ENCODE results near the gene CFI.

DNA sequence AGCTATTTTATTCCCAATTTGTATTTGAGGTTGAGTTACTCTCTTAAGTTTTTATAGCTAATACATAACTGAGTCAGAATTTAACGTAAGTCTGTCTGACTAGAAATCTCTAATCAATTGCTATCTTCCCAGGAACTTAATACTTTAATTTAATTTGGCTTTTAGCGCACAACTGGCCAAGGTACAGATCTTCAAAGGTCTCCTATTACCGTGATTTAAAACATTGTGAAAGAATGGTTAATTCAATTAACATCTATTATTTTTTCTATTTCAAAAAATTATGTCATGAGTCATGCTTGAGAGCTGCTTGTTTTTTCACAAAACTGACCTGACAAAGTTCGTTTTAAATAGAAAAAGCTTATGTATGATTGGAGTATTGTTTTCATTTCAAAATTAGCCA, 49.9 kb downstream of the CFI start:
- TF ChIP-seq, protein P1, sequence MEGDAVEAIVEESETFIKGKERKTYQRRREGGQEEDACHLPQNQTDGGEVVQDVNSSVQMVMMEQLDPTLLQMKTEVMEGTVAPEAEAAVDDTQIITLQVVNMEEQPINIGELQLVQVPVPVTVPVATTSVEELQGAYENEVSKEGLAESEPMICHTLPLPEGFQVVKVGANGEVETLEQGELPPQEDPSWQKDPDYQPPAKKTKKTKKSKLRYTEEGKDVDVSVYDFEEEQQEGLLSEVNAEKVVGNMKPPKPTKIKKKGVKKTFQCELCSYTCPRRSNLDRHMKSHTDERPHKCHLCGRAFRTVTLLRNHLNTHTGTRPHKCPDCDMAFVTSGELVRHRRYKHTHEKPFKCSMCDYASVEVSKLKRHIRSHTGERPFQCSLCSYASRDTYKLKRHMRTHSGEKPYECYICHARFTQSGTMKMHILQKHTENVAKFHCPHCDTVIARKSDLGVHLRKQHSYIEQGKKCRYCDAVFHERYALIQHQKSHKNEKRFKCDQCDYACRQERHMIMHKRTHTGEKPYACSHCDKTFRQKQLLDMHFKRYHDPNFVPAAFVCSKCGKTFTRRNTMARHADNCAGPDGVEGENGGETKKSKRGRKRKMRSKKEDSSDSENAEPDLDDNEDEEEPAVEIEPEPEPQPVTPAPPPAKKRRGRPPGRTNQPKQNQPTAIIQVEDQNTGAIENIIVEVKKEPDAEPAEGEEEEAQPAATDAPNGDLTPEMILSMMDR (IDR thresholded peaks at IDR 0.05): no peak
- TF ChIP-seq EZH2 (IDR thresholded peaks at IDR 0.05): no peak

All from neural progenitor cell (in vitro differentiated cells).